Measurements from ENCODE around the gene CALML6.

DNA sequence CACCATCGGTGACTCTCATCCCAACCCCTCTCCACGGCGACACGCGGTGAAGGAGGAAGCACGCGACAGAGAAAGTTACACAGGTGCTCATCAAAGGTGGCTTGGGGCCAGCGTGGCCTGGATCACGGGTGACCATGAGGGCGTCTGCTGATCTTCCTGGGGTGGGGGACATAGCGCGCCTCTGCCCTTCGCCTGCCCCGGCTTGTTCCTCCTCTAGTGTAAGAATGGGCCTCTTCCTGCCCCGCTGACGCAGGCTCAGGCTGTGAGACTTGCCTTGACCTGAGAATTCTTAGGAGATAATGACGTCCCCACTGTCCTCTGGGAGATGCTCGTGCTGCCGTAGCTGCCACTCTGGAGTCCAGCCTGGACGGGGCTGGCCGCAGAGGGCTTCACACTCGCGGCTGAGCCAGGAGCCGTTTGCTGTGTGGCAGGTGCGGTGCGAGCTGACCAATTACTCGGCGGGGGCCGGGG is 43.0 kb downstream of the CALML6 start:
- TF ChIP-seq GATA3 (IDR thresholded peaks at IDR 0.05; ENCODE audit: low read depth, low read length): no peak
- TF ChIP-seq GATA2 (IDR thresholded peaks at IDR 0.05; ENCODE audit: low read depth, low read length): no peak
